HepG2 (cell line): ENCODE measurements around the gene PANX1. TPM values are rescaled to one million over a fixed set of nuclear protein-coding genes. Genes with fewer than 3 reads are reported as not detected.

Source experiments
- DMTF1 ChIP-seq: sonication (generic); formaldehyde crosslinking; IDR thresholded peaks from 2 replicates; pipeline ENCODE4 v1.4.0; 2020; ENCODE audit warnings: mild to moderate bottlenecking, missing genetic modification reagents
- IRX3 ChIP-seq: sonication (generic); formaldehyde crosslinking; IDR thresholded peaks from 2 replicates; pipeline ENCODE4 v1.8.1; 2023; ENCODE audit warnings: mild to moderate bottlenecking, low read depth, missing genetic modification reagents, borderline replicate concordance
- KDM4B ChIP-seq: sonication (generic); formaldehyde crosslinking; IDR thresholded peaks from 2 replicates; pipeline ENCODE4 v1.4.0; 2020; ENCODE audit warnings: missing genetic modification reagents
- NFE2 ChIP-seq: sonication (generic); formaldehyde crosslinking; IDR thresholded peaks from 2 replicates; pipeline ENCODE4 v1.4.0; 2020; ENCODE audit warnings: missing genetic modification reagents
- PRMT3 ChIP-seq: sonication (generic); formaldehyde crosslinking; IDR thresholded peaks from 2 replicates; pipeline ENCODE4 v1.8.1; 2022; ENCODE audit warnings: low read depth, mild to moderate bottlenecking, moderate library complexity, missing genetic modification reagents, borderline replicate concordance
- SIN3B ChIP-seq: fragments of 150-350 bp; IDR thresholded peaks from 2 replicates; pipeline ENCODE4 v1.6.1; 2014; ENCODE audit warnings: low read length
- TEAD2 ChIP-seq: sonication (generic); formaldehyde crosslinking; IDR thresholded peaks from 2 replicates; pipeline ENCODE4 v1.9.0; 2021; ENCODE audit warnings: missing genetic modification reagents
- ZBTB21 ChIP-seq: sonication (generic); formaldehyde crosslinking; IDR thresholded peaks from 2 replicates; pipeline ENCODE4 v1.4.0; 2020; ENCODE audit warnings: missing genetic modification reagents
- ZBTB44 ChIP-seq: sonication (generic); formaldehyde crosslinking; IDR thresholded peaks from 2 replicates; pipeline ENCODE4 v1.4.0; 2020; ENCODE audit warnings: missing genetic modification reagents
- ZHX2 ChIP-seq, 2 experiments: sonication (generic) in 1 of 2; formaldehyde crosslinking in 1 of 2; IDR thresholded peaks; 2 replicates each; pipeline versions ENCODE4 v1.6.1 to v1.9.0; 2014 to 2022; ENCODE audit warnings: antibody characterized with exemption in 1 of 2, borderline replicate concordance in 1 of 2, inconsistent platforms in 1 of 2, low read depth in 1 of 2, missing genetic modification reagents in 1 of 2
- ZMYM4 ChIP-seq: sonication (generic); formaldehyde crosslinking; IDR thresholded peaks from 2 replicates; pipeline ENCODE4 v1.8.1; 2023; ENCODE audit warnings: mild to moderate bottlenecking, missing genetic modification reagents
- ZNF281 ChIP-seq: sonication (generic); formaldehyde crosslinking; IDR thresholded peaks from 2 replicates; pipeline ENCODE4 v1.4.0; 2020; ENCODE audit warnings: missing genetic modification reagents, borderline replicate concordance
- ZNF83 ChIP-seq: sonication (generic); formaldehyde crosslinking; IDR thresholded peaks from 2 replicates; pipeline ENCODE4 v1.4.0; 2020; ENCODE audit warnings: missing genetic modification reagents, mild to moderate bottlenecking, borderline replicate concordance
- polyA plus RNA-seq, 8 experiments: library from polyadenylated mRNA; depleted of rRNA in 3 of 8; stranded (reverse) in 7 of 8; unstranded in 1 of 8; fragments of >200 nt; fragmentation: Illumina TruSeq in 4 of 8; extraction: Trizol in 4 of 8; gene quantifications; 2 replicates each; pipeline versions ENCODE4 v1.2.1 to v1.2.3, GENCODE V29; 2011 to 2016; ENCODE audit warnings: low read depth in 4 of 8, missing spikeins in 1 of 8, mixed read lengths in 1 of 8; ENCODE audit not compliant: insufficient read depth in 1 of 8
- total RNA-seq, 5 experiments: library from RNA; depleted of rRNA; stranded (reverse); fragments of >200 nt; fragmentation: Illumina TruSeq; extraction: Trizol; gene quantifications; 2 replicates each; pipeline ENCODE4 v1.2.3, GENCODE V29; 2016; ENCODE audit warnings: low read depth in 1 of 5

Gene PANX1
- total and polyA plus RNA-seq, 2 of the 13 experiments (the other 11 are each of a cell fraction or from before 2014, with no cell fraction given) = 8.3 to 24.8 TPM

- TF ChIP-seq ZHX2 (IDR thresholded peaks at IDR 0.05; ENCODE audit: low read depth) = no peak
- TF ChIP-seq ZHX2 (CRISPR knock-in tag; IDR thresholded peaks at IDR 0.05; ENCODE audit: borderline replicate concordance) = no peak
- TF ChIP-seq IRX3 (CRISPR knock-in tag) = no peak
- no peak for TF ChIP-seq TEAD2 (CRISPR knock-in tag)
- TF ChIP-seq KDM4B (CRISPR knock-in tag) = no peak
- TF ChIP-seq ZBTB21 (CRISPR knock-in tag) = no peak
- TF ChIP-seq SIN3B = peak; percentile 59; the same call in 1 of the 2 replicates
- no peak for TF ChIP-seq PRMT3
- peak; percentile 21; the same call in 1 of the 2 replicates for TF ChIP-seq ZNF281 (CRISPR knock-in tag)
- no peak for TF ChIP-seq DMTF1 (CRISPR knock-in tag)
- TF ChIP-seq ZMYM4 (CRISPR knock-in tag) = no peak
- TF ChIP-seq ZNF83 (CRISPR knock-in tag) = no peak
- no peak for TF ChIP-seq ZBTB44
- TF ChIP-seq NFE2 (CRISPR knock-in tag) = no peak
Observed at GRCh38 chr11:94128291-94128745, 323 bp upstream of the PANX1 start (continued).
